Lung (tissue), 12 donors: ENCODE data around the gene MST1. TPM values are rescaled to one million over a fixed set of nuclear protein-coding genes. Genes with fewer than 3 reads are reported as not detected.

Experiments used
- ATAC-seq: fragments of 200-7000 bp; cut with Tn5 transposase; one replicate; pipeline ENCODE4 v1.9.1; 2020; ENCODE audit warnings: moderate number of reproducible peaks; ENCODE audit not compliant: insufficient read depth, low FRiP score
- DNase-seq, 3 donors: peaks; one replicate each; pipeline ENCODE4 v3.0.0-alpha.2; 2013 to 2017
- H3K27ac ChIP-seq, 2 donors: one replicate each; pipeline ENCODE4 v1.5.1; 2013; ENCODE audit warnings: mild to moderate bottlenecking in 2 of 2, moderate library complexity in 2 of 2, control low read depth in 1 of 2, inconsistent platforms in 1 of 2, low read depth in 1 of 2, low read length in 1 of 2
- H3K27me3 ChIP-seq, 3 donors: one replicate each; pipeline ENCODE4 v1.5.1; 2013; ENCODE audit warnings: low read length in 2 of 3; ENCODE audit not compliant: control insufficient read depth in 3 of 3, insufficient read depth in 3 of 3
- H3K36me3 ChIP-seq, 4 donors: one replicate each; pipeline ENCODE4 v1.5.1; 2013; ENCODE audit warnings: low read length in 4 of 4, mild to moderate bottlenecking in 1 of 4, moderate library complexity in 1 of 4; ENCODE audit not compliant: control insufficient read depth in 4 of 4, insufficient read depth in 4 of 4
- H3K4me1 ChIP-seq, 5 donors: one replicate each; pipeline ENCODE4 v1.5.1; 2013; ENCODE audit warnings: low read length in 5 of 5, mild to moderate bottlenecking in 2 of 5, moderate library complexity in 1 of 5; ENCODE audit not compliant: control insufficient read depth in 5 of 5, insufficient read depth in 5 of 5
- H3K4me3 ChIP-seq: one replicate; pipeline ENCODE4 v1.5.1; 2013; ENCODE audit warnings: mild to moderate bottlenecking, control low read depth, moderate library complexity
- H3K9ac ChIP-seq, 2 donors: one replicate each; pipeline ENCODE4 v1.5.1; 2013; ENCODE audit warnings: low read length in 2 of 2, control low read depth in 1 of 2; ENCODE audit not compliant: insufficient read depth in 1 of 2
- H3K9me3 ChIP-seq, 4 donors: one replicate each; pipeline ENCODE4 v1.5.1; 2013; ENCODE audit warnings: low read length in 3 of 4, mild to moderate bottlenecking in 1 of 4, moderate library complexity in 1 of 4; ENCODE audit not compliant: control insufficient read depth in 4 of 4, insufficient read depth in 3 of 4
- WGBS, 2 donors: extraction: QIAGEN DNeasy Blood & Tissue Kit; methylation state at CpG; one replicate each; pipeline ENCODE4 v1.1.7; 2013; 5-methylcytosine and 5-hydroxymethylcytosine counted together
- polyA plus RNA-seq, 2 donors: library from polyadenylated mRNA; stranded (reverse); fragments of 200-250 nt; gene quantifications; one replicate each; pipeline ENCODE4 v1.2.1, GENCODE V29; 2013
- total RNA-seq, 2 donors: library from RNA; depleted of rRNA in 1 of 2; stranded (reverse); fragments of >200 nt in 1 of 2; gene quantifications; one replicate each; pipeline ENCODE4 v1.2.1, GENCODE V29; 2014 to 2021
- TF ChIP-seq, protein P1 (sequence below): IDR thresholded peaks from 2 replicates; pipeline ENCODE4 v1.5.1; 2012; ENCODE audit warnings: mild to moderate bottlenecking; ENCODE audit errors: control extremely low read depth, extremely low read depth
- donor health status: control.
- donor health status: control.
- donor health status: Bipolar disorder and iron deficiency.
- donor health status: healthy.
- donor health status: DM: yes; HTN: yes; CAD: no.

MST1 gene
- total and polyA plus RNA-seq, 4 donors = 8.3 to 27.0 (median 17.2) TPM

DNA sequence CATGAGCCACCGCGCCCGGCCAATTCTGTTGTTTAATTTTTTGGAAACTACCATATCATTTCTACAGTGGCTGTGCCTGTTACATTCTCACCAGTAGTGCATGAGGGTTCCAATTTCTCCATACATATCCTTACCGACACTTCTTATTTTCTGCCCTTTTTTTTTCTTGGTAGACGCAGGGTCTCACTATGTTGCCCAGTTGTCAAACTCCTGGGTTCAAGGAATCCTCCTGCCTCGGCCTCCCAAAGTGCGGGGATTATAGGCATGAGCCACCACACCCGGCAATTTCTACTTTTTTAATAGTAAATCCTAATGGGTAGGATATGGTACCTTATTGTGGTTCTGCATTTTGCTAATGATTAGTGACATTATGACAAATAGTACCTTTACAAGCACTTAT lies 20.6 kb upstream of the MST1 start:
- Histone ChIP-seq H3K27ac (no peak overlapping the region), H3K4me3 (no peak overlapping the region), H3K9me3 (no peaks in the 10 kb centered on the region), H3K4me1 (peaks cover 0 to 3% (median 0%) of the 10 kb centered on the region in 5 donors), H3K27me3 (no peaks in the 10 kb centered on the region), H3K9ac (no peak overlapping the region), H3K36me3 (peaks cover 0 to 33% (median 9%) of the 10 kb centered on the region in 4 donors)
- 93 to 99% methylated on average over 8 of the region's 8 CpGs for WGBS, 2 donors
- TF ChIP-seq, protein P1, sequence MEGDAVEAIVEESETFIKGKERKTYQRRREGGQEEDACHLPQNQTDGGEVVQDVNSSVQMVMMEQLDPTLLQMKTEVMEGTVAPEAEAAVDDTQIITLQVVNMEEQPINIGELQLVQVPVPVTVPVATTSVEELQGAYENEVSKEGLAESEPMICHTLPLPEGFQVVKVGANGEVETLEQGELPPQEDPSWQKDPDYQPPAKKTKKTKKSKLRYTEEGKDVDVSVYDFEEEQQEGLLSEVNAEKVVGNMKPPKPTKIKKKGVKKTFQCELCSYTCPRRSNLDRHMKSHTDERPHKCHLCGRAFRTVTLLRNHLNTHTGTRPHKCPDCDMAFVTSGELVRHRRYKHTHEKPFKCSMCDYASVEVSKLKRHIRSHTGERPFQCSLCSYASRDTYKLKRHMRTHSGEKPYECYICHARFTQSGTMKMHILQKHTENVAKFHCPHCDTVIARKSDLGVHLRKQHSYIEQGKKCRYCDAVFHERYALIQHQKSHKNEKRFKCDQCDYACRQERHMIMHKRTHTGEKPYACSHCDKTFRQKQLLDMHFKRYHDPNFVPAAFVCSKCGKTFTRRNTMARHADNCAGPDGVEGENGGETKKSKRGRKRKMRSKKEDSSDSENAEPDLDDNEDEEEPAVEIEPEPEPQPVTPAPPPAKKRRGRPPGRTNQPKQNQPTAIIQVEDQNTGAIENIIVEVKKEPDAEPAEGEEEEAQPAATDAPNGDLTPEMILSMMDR = no peak
- DNase-seq = no peak
- no peak for ATAC-seq

DNA sequence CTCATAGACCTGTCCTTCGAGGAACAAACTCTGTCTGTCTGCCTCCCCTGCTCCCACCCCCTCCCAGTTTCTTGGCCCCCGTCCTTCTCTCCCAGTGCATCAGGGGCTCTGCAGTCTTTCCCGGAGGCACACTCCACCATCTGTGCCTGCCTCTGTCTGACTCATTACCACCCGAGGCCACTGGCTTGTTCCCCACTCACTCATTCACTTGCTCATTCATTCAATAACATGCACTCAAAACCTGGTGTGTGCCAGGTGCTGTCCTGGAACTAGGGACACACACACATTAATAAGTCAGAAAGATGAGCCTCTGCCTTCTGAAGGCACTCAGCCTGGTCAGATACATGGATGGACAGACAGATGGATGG lies 17.8 kb upstream of the MST1 start:
- Histone ChIP-seq H3K9me3 (no peaks in the 10 kb centered on the region), H3K27me3 (no peaks in the 10 kb centered on the region), H3K9ac (no peak overlapping the region), H3K36me3 (peaks cover 0 to 42% (median 22%) of the 10 kb centered on the region in 4 donors), H3K27ac (no peak overlapping the region), H3K4me1 (peaks cover 0 to 5% (median 0%) of the 10 kb centered on the region in 5 donors), H3K4me3 (no peak overlapping the region)
- 85 to 87% methylated on average over 4 of the region's 4 CpGs for WGBS, 2 donors
- DNase-seq = no peak
- TF ChIP-seq, protein P1 = no peak
- no peak for ATAC-seq

DNA sequence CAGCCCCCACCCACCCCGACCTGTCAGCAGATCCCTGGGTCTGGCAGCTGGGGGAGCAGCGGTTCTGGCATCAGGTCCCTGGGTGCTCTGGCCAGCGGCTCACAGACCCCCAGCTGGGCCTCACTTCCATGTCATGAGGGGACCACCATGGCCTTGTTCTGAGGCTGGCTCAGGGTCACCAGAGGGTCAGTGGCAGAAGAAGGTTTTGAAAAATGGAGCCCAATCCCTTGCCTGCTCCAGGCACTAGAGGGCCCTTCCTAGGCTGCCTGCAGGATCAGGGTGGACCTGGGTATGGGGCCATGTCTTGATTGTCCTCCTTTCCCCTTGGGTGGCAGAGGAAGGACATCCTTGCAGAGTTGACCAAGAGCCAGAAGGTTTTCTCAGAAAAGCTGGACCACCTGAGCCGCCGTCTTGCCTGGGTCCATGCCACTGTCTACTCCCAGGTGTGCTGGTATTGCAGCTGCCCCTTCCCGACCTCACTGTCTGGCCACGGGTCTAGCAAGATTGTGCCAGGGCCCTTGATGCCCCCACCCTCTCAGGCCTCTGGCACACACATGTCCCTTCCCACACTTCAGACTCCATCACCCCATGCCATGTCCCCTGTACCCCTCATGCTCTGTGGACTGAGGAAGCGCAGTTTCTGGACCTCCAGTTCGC lies 17.3 kb upstream of the MST1 start:
- WGBS, 2 donors = 93 to 94% methylated on average over 9 of the region's 9 CpGs
- DNase-seq = no peak

More for the DNA sequence above, 17.3 kb upstream of the MST1 start:
- TF ChIP-seq, protein P1 = no peak
- Histone ChIP-seq H3K27me3 (no peaks in the 10 kb centered on the region), H3K4me3 (no peak overlapping the region), H3K36me3 (peaks cover 0 to 47% (median 22%) of the 10 kb centered on the region in 4 donors), H3K4me1 (peaks cover 0 to 5% (median 0%) of the 10 kb centered on the region in 5 donors), H3K9ac (no peak overlapping the region), H3K9me3 (no peaks in the 10 kb centered on the region), H3K27ac (no peak overlapping the region)
- ATAC-seq = no peak
